Thyroid gland (tissue), 4 donors: ENCODE measurements around the gene PHGDH. TPM values are rescaled to one million over a fixed set of nuclear protein-coding genes. Genes with fewer than 3 reads are reported as not detected.

Experiments used
- DNase-seq, 2 donors: peaks; one replicate each; pipeline ENCODE4 v3.0.0-alpha.2; 2019
- H3K27ac ChIP-seq, 3 donors: fragments of 200-600 bp; sonication (generic); 1 replicate in 2 of 3; 2 replicates in 1 of 3; pipeline ENCODE4 v1.5.1; 2016 to 2019; ENCODE audit warnings: mild to moderate bottlenecking in 1 of 3, moderate library complexity in 1 of 3
- H3K27me3 ChIP-seq: fragments of 200-600 bp; sonication (generic); one replicate; pipeline ENCODE4 v1.5.1; 2019
- H3K36me3 ChIP-seq, 2 donors: fragments of 200-600 bp; sonication (generic); one replicate each; pipeline ENCODE4 v1.5.1; 2016 to 2019
- H3K4me1 ChIP-seq, 2 donors: fragments of 200-600 bp; sonication (generic); one replicate each; pipeline ENCODE4 v1.5.1; 2017 to 2019
- H3K4me3 ChIP-seq, 3 donors: fragments of 200-600 bp; sonication (generic); replicated peaks in 1 of 3; 1 replicate in 2 of 3; 2 replicates in 1 of 3; pipeline ENCODE4 v1.5.1; 2016; ENCODE audit warnings: mild to moderate bottlenecking in 1 of 3
- H3K9me3 ChIP-seq: fragments of 200-600 bp; sonication (generic); one replicate; pipeline ENCODE4 v1.5.1; 2017
- CTCF ChIP-seq, 6 experiments: fragments of 200-600 bp in 3 of 6; fragments of 450-650 bp in 3 of 6; sonication (generic) in 3 of 6; IDR thresholded peaks; one replicate each; pipeline ENCODE4 v1.5.1; 2016 to 2019; ENCODE audit warnings: antibody characterized with exemption in 6 of 6, mild to moderate bottlenecking in 2 of 6, inconsistent platforms in 1 of 6, moderate library complexity in 1 of 6
- POLR2A ChIP-seq, 2 donors: fragments of 450-650 bp; IDR thresholded peaks; one replicate each; pipeline ENCODE4 v1.6.1; 2017; ENCODE audit warnings: antibody characterized with exemption in 2 of 2, mild to moderate bottlenecking in 2 of 2, moderate library complexity in 1 of 2
- WGBS, 2 donors: methylation state at CpG; one replicate each; pipeline ENCODE4 v1.1.5; 2017; 5-methylcytosine and 5-hydroxymethylcytosine counted together
- intact Hi-C: fragments of 100-400 bp; cut with DNase I; formaldehyde crosslinking; loops from one replicate; pipeline ENCODE4 v1.15.1; 2023
- total RNA-seq, 4 donors: library from RNA; depleted of rRNA; stranded (reverse); fragments of >200 nt; gene quantifications; one replicate each; pipeline ENCODE4 v1.2.3, GENCODE V29; 2016

The PHGDH gene
- total RNA-seq, 4 donors from 2014 or later: 36.0 to 308 (median 102) TPM

- no peaks in the 10 kb centered on the region for H3K36me3 ChIP-seq
- DNase-seq: no peak
- peaks cover 3 to 5% of the 10 kb centered on the region in 2 donors for H3K4me1 ChIP-seq
- WGBS, 2 donors: 84% methylated on average over 8 of the region's 8 CpGs
- intact Hi-C loops: no loop called here
- H3K9me3 ChIP-seq: no peaks in the 10 kb centered on the region
- H3K27ac ChIP-seq: no peak overlapping the region
- TF ChIP-seq CTCF (IDR thresholded peaks at IDR 0.05) (no peak), POLR2A (IDR thresholded peaks at IDR 0.05) (no peak)
- H3K4me3 ChIP-seq: no peak overlapping the region
- no peaks in the 10 kb centered on the region for H3K27me3 ChIP-seq
Observed at GRCh38 chr1:119676571-119677206, 35.0 kb upstream of the PHGDH start.

DNA sequence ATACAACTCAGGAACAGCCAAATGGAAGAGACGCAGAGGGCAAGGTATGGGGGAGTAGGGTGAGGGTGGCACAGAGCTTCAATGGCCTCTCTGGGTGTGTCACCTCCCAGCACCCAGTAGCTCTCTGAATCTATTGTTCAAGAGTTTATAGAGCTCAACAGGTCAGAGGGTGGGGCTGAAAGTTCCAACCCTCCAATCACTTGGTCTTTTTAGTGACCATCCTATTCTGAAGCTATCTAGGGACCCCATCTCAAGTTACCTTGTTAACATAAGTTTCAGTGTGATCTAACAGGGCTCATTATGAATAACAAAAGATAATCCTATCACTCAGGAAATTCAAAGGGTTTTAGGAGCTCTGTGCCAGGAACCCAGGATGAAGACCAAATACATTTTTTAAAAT lies 32.5 kb upstream of the PHGDH start:
- no peak for DNase-seq
- H3K4me1 ChIP-seq: peaks cover 3 to 5% of the 10 kb centered on the region in 2 donors
- no peak overlapping the region for H3K27ac ChIP-seq
- 96% methylated on average over 1 of the region's 1 CpG for WGBS, 2 donors
- no peaks in the 10 kb centered on the region for H3K27me3 ChIP-seq
- H3K9me3 ChIP-seq: no peaks in the 10 kb centered on the region
- TF ChIP-seq POLR2A (IDR thresholded peaks at IDR 0.05) (no peak), CTCF (IDR thresholded peaks at IDR 0.05) (no peak)
- H3K36me3 ChIP-seq: no peaks in the 10 kb centered on the region
- intact Hi-C loops: no loop called here
- no peak overlapping the region for H3K4me3 ChIP-seq

GRCh38 chr1:119680193-119680592 lies 31.5 kb upstream of the PHGDH start:
- Histone ChIP-seq H3K9me3 (no peaks in the 10 kb centered on the region), H3K27ac (no peak overlapping the region), H3K36me3 (no peaks in the 10 kb centered on the region), H3K4me3 (no peak overlapping the region), H3K27me3 (no peaks in the 10 kb centered on the region), H3K4me1 (peaks cover under 1 to 2% of the 10 kb centered on the region in 2 donors)
- TF ChIP-seq CTCF (IDR thresholded peaks at IDR 0.05): no peak
- no peak for TF ChIP-seq POLR2A (IDR thresholded peaks at IDR 0.05)
- intact Hi-C loops: no loop called here
- 95 to 98% methylated on average over 3 of the region's 3 CpGs for WGBS, 2 donors
- DNase-seq: no peak

DNA sequence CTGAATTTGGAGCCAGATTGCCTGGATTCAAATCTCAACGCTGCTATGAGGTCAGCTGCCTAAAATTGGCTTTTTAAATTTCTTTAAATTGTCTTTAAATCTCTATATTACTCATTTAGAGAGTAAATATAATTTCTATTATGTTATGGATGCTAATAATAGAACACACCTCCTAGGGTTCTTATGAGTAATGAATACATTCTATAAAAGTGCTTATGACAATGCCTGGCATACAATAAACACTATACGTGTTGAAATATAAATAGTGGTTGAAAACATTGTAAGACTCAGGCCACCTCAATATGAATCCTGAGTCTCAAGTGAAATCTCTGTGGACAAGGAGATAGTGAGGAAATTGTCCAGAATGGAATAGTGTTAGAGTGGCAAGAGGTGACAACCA lies 31.0 kb upstream of the PHGDH start:
- 88 to 90% methylated on average over 2 of the region's 2 CpGs for WGBS, 2 donors
- no peaks in the 10 kb centered on the region for H3K9me3 ChIP-seq
- H3K27me3 ChIP-seq: no peaks in the 10 kb centered on the region
- H3K4me1 ChIP-seq: no peaks in the 10 kb centered on the region
- no peak overlapping the region for H3K27ac ChIP-seq
- DNase-seq: no peak
- TF ChIP-seq POLR2A (IDR thresholded peaks at IDR 0.05) (no peak), CTCF (IDR thresholded peaks at IDR 0.05) (no peak)
- intact Hi-C loops: no loop called here
- no peak overlapping the region for H3K4me3 ChIP-seq
- H3K36me3 ChIP-seq: no peaks in the 10 kb centered on the region

DNA sequence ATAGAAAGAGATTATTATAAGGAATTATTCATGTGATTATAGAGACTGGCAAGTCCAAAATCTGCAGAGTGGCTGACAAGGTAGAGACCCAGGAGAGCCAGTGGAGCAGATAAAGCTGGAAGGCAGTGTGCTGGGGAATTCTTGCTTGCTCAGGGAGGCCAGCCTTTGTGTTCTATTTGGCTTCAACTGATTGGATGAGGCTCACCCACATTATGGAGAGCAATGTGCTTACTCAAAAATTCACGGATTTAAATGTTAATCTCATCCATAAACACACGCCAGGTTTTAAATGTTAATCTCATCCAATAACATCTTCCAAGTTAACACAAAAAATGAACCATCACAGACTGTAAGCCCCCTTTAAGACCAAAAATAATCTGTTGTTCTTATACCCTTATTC lies 30.2 kb upstream of the PHGDH start:
- no peak for DNase-seq
- H3K36me3 ChIP-seq: no peaks in the 10 kb centered on the region
- no peak overlapping the region for H3K27ac ChIP-seq
- H3K4me1 ChIP-seq: peaks cover 0 to 4% of the 10 kb centered on the region in 2 donors
- intact Hi-C loops: no loop called here
- TF ChIP-seq CTCF (IDR thresholded peaks at IDR 0.05) (no peak), POLR2A (IDR thresholded peaks at IDR 0.05) (no peak)
- no peaks in the 10 kb centered on the region for H3K27me3 ChIP-seq
- WGBS, 2 donors: 92% methylated on average over 2 of the region's 2 CpGs
- no peak overlapping the region for H3K4me3 ChIP-seq
- H3K9me3 ChIP-seq: no peaks in the 10 kb centered on the region
